Gastrocnemius medialis (tissue), 4 donors: ENCODE results near the gene MYO16.

ENCODE experiments used
- POLR2A ChIP-seq, 2 donors: fragments of 450-650 bp; IDR thresholded peaks; one replicate each; pipeline ENCODE4 v1.6.1; 2017; ENCODE audit warnings: antibody characterized with exemption in 2 of 2, mild to moderate bottlenecking in 2 of 2, moderate library complexity in 2 of 2
- TF ChIP-seq, protein P1 (sequence below), 5 experiments: fragments of 450-650 bp in 3 of 5; fragments of 200-600 bp in 2 of 5; sonication (generic) in 2 of 5; IDR thresholded peaks in 4 of 5; conservative IDR thresholded peaks in 1 of 5; 1 replicate in 4 of 5; 2 replicates in 1 of 5; pipeline ENCODE4 v1.5.1; 2016 to 2019; ENCODE audit warnings: antibody characterized with exemption in 5 of 5, mild to moderate bottlenecking in 3 of 5, moderate library complexity in 3 of 5

DNA sequence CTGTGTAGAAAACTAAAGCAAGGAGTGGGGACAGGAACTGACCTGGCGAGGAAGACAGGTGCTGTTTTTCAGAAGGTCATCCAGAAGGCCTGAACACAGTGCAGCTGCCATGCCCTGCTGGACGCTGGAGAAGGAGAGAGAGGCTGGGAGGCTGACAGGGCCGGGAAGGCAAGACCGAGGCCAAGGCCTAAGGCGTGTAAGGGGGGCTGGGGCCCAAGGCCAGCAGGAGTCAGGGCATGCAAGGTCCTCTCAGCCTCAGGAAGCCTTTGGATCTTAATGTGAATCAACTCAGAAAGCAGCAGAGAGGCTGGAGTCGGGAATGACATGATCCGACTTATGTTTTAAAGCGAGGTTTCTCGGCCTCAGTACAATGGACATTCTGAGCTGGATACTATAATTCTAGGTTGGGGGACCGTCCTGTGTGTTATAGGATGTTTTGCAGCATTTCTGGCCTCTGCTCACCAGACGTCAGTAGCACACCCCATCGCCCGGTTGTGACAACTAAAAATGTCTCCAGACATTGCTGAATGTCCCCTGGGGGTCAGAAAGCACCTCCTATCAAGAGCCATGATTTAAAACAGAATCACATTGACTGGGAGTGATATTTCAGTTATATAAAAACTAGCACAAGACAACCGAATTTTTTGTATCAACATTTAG, 530.4 kb downstream of the MYO16 start:
- TF ChIP-seq, protein P1, sequence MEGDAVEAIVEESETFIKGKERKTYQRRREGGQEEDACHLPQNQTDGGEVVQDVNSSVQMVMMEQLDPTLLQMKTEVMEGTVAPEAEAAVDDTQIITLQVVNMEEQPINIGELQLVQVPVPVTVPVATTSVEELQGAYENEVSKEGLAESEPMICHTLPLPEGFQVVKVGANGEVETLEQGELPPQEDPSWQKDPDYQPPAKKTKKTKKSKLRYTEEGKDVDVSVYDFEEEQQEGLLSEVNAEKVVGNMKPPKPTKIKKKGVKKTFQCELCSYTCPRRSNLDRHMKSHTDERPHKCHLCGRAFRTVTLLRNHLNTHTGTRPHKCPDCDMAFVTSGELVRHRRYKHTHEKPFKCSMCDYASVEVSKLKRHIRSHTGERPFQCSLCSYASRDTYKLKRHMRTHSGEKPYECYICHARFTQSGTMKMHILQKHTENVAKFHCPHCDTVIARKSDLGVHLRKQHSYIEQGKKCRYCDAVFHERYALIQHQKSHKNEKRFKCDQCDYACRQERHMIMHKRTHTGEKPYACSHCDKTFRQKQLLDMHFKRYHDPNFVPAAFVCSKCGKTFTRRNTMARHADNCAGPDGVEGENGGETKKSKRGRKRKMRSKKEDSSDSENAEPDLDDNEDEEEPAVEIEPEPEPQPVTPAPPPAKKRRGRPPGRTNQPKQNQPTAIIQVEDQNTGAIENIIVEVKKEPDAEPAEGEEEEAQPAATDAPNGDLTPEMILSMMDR (IDR thresholded peaks at IDR 0.05 in 4 of 5, conservative IDR thresholded peaks at IDR 0.05 in 1 of 5) = no peak
- TF ChIP-seq POLR2A (IDR thresholded peaks at IDR 0.05) = no peak
